ACC112 (cell line): ENCODE measurements around the gene FBXW5.

Experiments
- H2AFZ ChIP-seq: fragments of 200-600 bp; sonication (generic); one replicate; pipeline ENCODE4 v1.6.0; 2017; ENCODE audit warnings: antibody characterized with exemption, low read length; ENCODE audit not compliant: unreplicated experiment
- H3K27ac ChIP-seq: fragments of 200-600 bp; sonication (generic); 2 replicates; pipeline ENCODE4 v1.5.1; 2014; ENCODE audit warnings: low read depth, mild to moderate bottlenecking, antibody characterized with exemption, low read length, moderate library complexity
- H3K27me3 ChIP-seq: fragments of 200-600 bp; sonication (generic); 2 replicates; pipeline ENCODE4 v1.6.1; 2014; ENCODE audit warnings: mild to moderate bottlenecking, antibody characterized with exemption, low read length, moderate library complexity, mixed read lengths; ENCODE audit not compliant: insufficient read depth
- H3K36me3 ChIP-seq: fragments of 200-600 bp; sonication (generic); 2 replicates; pipeline ENCODE4 v1.6.1; 2016; ENCODE audit warnings: mild to moderate bottlenecking, antibody characterized with exemption, low read length, moderate library complexity, mixed read lengths; ENCODE audit not compliant: insufficient read depth
- H3K4me1 ChIP-seq: fragments of 200-600 bp; sonication (generic); one replicate; pipeline ENCODE4 v1.6.1; 2016; ENCODE audit warnings: low read length, mixed read lengths; ENCODE audit not compliant: insufficient read depth, unreplicated experiment, control insufficient read depth
- H3K4me3 ChIP-seq: fragments of 200-600 bp; sonication (generic); 2 replicates; pipeline ENCODE4 v1.5.1; 2014; ENCODE audit warnings: mild to moderate bottlenecking, low read depth, low read length
- H3K79me2 ChIP-seq: fragments of 200-600 bp; sonication (generic); one replicate; pipeline ENCODE4 v1.6.0; 2016; ENCODE audit warnings: low read length; ENCODE audit not compliant: control insufficient read depth, unreplicated experiment, insufficient read depth

The FBXW5 gene

DNA sequence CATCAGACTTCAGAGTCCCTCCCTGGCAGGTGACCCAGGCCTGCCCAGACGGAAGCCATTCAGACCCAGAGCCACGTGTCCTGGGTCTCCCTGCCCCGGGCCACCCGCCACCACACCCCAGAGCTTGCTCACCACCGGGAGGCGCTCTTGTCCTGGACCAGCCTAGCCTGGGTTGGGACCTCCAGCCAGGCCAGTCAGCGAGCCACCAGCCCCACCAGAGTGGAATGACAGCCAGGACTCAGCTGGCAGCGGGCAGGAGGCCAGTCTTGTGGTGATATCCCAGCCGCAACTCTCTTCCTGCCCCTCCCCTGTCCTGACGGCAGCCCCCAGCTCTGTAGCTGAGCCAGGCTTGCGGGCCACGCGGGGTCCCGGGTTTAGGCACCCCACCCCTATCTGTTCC lies 31.1 kb upstream of the FBXW5 start:
- Histone ChIP-seq H3K79me2 (no peaks in the 10 kb centered on the region), H3K4me3 (no peak overlapping the region), H3K27ac (no peak overlapping the region), H2AFZ (no peak overlapping the region), H3K27me3 (no peaks in the 10 kb centered on the region), H3K36me3 (no peaks in the 10 kb centered on the region), H3K4me1 (no peaks in the 10 kb centered on the region)

DNA sequence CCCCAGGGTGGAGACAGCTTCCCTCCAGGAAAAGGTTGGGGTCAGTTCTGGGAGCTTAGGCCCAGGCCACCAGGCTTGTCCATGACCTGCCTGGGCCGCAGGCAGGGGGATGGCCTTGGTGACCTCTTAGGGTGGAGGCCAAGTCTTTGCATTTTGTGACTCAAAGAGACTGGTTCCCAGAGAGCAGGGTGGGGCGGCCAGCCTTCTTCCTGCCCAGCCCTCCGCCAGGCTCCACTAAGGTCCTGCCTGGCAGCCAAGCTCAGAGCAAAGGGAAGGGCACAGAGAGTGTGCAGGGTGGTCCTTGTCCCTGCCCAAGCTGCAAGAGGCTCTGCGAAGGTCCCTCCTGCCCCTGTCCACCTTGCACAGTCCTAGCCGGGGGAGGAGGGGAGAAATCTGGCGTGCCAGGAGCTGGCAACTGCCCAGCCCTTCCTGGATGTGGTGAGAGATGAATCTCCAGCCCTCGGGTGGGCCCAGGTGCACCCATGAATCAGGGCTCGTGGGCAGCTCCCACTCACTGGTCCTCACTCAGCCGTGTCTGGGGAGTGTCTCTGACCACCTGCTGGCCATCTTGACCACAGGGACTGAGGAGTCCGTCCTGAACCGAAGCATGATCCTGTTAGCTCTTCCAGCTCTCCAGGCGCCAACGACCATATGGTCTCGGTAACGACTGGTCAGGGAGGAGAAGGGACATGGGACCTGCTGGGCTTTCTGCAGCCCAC lies 30.4 kb upstream of the FBXW5 start:
- no peaks in the 10 kb centered on the region for H3K36me3 ChIP-seq
- no peak overlapping the region for H2AFZ ChIP-seq
- no peak overlapping the region for H3K27ac ChIP-seq
- no peaks in the 10 kb centered on the region for H3K27me3 ChIP-seq
- no peak overlapping the region for H3K4me3 ChIP-seq
- no peaks in the 10 kb centered on the region for H3K79me2 ChIP-seq
- no peaks in the 10 kb centered on the region for H3K4me1 ChIP-seq

DNA sequence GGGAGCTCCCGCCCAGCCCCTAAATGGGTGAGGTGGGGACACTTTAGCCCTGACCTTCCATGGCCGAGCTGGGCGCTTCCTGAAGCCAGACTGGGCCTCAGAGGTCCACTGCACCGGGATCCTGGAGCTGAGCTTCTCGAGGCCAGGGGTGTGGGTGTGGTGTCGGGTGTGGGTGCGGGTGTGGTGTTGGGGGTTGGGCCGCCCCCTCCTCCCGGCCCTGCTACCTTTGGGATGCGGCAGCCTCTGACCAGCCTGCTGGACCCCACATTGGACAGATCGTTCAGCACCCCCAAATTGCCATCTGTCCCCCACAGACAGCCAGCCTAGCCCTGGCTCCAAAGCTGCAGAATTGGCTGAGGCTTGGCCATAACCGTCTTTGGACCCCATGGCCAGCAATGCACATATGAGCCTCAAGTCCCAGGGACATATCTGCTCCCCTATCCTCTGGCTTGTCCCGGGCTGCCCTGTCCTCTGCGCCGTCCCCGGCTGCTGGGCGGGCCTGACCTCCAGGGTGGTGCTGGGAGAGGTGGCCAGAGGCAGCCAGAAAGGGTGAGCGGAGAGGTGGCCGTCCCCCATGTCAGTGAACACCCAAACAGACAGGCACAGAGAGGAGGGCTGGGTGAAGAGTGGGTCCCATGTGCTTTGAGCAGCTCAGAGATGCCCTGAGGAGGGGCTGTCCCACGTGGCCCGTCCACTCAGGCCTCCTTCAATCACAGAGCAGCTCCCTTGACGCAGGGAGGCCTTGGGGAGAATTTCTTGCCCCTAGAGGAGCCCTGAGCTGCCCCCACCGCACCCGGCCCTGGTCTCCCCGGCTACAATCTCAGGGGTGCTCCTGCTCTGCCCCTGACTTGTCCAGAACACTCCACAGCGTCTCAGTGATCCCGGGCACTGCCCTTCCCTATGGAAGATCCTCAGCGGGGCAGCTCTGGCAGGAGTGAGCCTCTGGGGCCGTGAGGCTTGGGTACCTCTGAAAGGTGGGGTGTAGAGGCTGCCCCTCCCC lies 29.4 kb upstream of the FBXW5 start:
- H3K79me2 ChIP-seq, result no peaks in the 10 kb centered on the region
- no peak overlapping the region for H3K27ac ChIP-seq
- no peaks in the 10 kb centered on the region for H3K36me3 ChIP-seq
- H3K4me3 ChIP-seq, result no peak overlapping the region
- no peaks in the 10 kb centered on the region for H3K4me1 ChIP-seq
- no peaks in the 10 kb centered on the region for H3K27me3 ChIP-seq
- H2AFZ ChIP-seq, result no peak overlapping the region

DNA sequence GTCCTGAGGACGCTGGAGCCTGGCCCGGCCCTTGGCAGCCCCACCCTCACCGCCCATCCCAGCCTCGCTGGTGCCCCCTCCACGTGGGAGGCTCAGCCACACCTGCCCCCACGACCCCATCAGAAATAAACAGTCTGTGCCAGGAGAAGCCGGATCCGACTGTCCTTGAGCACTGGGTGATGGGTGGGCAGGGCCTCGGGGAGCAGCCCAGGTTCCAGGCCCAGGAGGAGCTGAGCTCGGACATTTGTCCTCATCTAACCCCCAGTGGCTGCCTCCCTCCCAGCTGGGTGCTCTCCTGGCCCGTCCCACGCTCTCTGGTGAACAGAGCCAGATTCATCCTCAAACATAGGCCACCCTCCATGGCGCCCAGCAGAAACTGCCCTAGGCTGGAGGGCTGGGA lies 28.2 kb upstream of the FBXW5 start:
- H2AFZ ChIP-seq, result no peak overlapping the region
- no peaks in the 10 kb centered on the region for H3K79me2 ChIP-seq
- H3K27ac ChIP-seq, result no peak overlapping the region
- H3K4me1 ChIP-seq, result no peaks in the 10 kb centered on the region
- H3K4me3 ChIP-seq, result no peak overlapping the region
- no peaks in the 10 kb centered on the region for H3K36me3 ChIP-seq
- H3K27me3 ChIP-seq, result no peaks in the 10 kb centered on the region

DNA sequence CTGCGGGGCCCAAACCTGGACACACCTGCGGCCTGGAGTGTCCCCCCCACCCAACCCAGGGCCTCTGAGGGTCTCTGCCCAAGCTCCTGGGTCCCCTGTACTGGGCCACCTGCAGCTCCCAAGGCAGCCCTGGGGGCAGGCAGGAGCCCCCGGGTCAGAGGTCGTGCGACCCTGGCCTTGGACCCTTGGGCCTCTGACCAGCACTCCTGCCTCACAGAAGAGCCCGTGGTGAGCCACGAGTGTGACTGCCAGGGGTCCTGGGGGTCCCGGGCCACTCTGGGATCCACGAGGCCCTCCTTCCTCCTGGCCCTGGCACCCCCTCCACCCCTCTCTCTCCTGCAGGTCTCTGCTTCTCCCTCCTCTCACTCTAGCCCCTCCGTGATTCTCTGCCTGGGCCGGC lies 27.8 kb upstream of the FBXW5 start:
- H3K27ac ChIP-seq, result no peak overlapping the region
- no peaks in the 10 kb centered on the region for H3K27me3 ChIP-seq
- H3K36me3 ChIP-seq, result no peaks in the 10 kb centered on the region
- no peaks in the 10 kb centered on the region for H3K4me1 ChIP-seq
- no peak overlapping the region for H3K4me3 ChIP-seq
- no peaks in the 10 kb centered on the region for H3K79me2 ChIP-seq
- no peak overlapping the region for H2AFZ ChIP-seq

DNA sequence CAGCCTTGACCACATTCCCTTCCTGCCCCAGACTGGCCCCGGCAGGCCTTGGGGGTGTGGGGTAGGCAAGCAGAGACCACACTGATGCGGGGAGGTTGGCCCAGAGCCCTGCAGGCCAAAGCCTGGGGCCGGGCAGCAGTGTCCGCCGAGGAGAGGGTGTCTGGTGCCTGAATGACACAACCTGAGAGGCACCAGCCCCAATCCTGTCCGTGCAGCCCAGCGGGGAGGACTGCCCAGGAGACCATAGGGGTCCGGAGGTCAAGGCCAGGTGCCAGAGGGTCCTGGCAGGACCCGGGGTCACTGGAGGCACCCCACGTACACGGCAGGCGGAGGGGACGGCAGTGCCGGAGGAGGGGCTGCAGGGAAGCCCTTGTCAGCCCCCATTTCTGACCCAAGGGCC lies 27.2 kb upstream of the FBXW5 start:
- H2AFZ ChIP-seq, result no peak overlapping the region
- no peaks in the 10 kb centered on the region for H3K36me3 ChIP-seq
- H3K27me3 ChIP-seq, result no peaks in the 10 kb centered on the region
- no peak overlapping the region for H3K4me3 ChIP-seq
- H3K79me2 ChIP-seq, result no peaks in the 10 kb centered on the region
- H3K4me1 ChIP-seq, result no peaks in the 10 kb centered on the region
- H3K27ac ChIP-seq, result no peak overlapping the region

DNA sequence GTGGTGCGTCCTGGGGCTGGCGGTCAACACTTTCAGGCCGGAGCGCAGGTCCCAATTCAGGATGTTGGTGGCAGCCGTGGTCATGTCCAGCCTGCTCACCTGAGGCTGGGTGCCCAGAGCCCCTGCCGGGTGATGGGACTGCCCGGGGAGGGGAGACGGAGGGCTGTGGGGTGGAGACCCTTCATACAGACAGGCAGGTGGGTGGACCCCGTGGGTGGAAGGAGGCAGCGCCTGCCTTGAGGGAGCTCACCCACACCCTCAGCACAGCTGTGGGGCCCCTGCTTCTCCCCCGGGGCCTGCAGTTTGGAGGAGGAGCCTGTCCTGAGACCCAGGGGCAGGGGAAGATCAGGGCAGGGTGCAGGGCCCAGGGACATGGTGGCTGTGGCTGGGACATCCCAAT lies 25.8 kb upstream of the FBXW5 start:
- Histone ChIP-seq H3K36me3 (no peaks in the 10 kb centered on the region), H3K79me2 (no peaks in the 10 kb centered on the region), H3K27ac (no peak overlapping the region), H3K4me3 (no peak overlapping the region), H3K4me1 (peaks cover 5% of the 10 kb centered on the region), H2AFZ (no peak overlapping the region), H3K27me3 (no peaks in the 10 kb centered on the region)

DNA sequence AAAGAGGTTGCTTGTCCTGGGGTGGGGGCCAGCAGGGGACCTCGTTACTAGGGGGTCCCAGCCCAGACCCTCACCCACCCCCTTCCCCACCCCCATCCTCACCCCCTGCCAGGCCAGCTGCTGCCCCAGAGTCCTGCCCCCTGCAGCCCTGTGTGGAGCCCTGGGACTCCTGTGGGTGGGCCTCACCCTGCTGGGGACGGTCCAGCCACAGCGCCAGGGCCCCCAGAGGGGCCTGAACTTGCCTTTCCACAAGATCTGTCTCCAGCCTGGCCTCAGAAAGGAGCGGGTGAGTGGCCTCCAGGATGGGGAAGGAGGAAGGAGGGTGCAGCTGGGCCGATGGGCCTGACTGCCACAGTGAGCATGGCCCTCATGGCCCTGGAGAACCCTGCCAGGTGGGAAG lies 25.2 kb upstream of the FBXW5 start:
- Histone ChIP-seq H3K4me1 (peaks cover 5% of the 10 kb centered on the region), H3K27me3 (no peaks in the 10 kb centered on the region)

DNA sequence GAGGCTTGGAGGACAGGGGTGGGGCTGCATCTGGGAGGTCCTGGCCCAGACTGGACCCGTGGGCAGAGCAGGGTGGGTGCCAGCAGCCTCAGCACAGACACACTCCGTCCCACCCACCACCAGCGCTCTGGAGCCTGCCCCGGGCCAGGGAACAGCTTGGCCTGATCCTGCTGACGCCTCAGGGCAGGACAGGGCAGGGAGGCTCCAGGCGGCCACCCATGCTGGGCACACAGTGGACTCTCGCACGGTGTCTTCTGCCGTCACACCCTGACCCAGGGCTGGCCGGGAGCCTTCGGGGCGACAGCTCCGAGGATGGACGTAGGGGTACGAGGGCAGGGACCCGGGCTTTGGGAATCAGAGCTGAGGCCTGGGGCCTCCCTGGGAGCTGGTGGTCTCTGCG lies 24.6 kb upstream of the FBXW5 start:
- peaks cover 5% of the 10 kb centered on the region for H3K4me1 ChIP-seq

More for the DNA sequence above, 25.2 kb upstream of the FBXW5 start:
- Histone ChIP-seq H3K79me2 (no peaks in the 10 kb centered on the region), H3K4me3 (no peak overlapping the region), H3K27ac (no peak overlapping the region), H3K36me3 (no peaks in the 10 kb centered on the region), H2AFZ (no peak overlapping the region)

DNA sequence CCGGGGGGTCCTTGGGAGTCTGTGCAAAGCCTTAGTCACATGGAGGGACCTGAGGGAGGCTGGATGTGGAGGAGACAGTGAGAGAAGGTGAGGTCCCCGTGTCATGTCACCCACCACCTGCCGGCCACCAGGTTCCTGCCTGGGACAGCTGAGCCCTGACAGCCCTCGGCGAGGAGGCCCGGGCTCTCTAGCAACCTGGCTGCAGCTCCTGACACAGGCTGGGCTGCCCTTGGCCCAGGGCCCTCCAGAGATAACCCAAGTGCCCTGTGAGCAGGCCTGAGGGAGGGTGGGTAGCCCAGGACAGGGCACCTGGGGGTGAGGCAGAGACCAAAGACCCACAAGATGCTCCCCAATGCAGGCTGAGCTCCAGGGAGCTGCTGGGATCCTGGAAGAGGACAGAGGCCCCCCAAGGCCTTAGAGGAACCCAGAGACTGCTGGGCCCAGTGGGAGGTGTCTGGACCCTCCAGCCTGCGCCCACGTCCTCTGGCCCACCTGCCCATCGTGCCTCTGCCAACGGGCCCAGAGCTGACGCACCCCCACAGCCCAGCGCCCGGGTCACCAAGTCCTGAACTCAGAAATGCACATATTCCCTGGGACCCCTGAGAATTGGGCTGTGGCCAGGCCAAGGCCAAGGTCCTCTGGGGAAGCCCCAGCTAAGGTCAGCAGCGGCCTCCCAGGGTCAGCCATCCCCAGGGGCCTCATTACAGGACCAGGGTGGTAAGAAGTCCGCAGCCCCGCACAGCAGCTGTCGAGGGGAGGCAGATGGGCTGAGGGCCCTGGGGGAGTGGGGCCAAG lies 24.0 kb upstream of the FBXW5 start:
- H3K36me3 ChIP-seq, result no peaks in the 10 kb centered on the region
- H2AFZ ChIP-seq, result no peak overlapping the region
- H3K4me1 ChIP-seq, result peaks cover 5% of the 10 kb centered on the region
- H3K4me3 ChIP-seq, result no peak overlapping the region
- no peak overlapping the region for H3K27ac ChIP-seq
- H3K27me3 ChIP-seq, result no peaks in the 10 kb centered on the region
- no peaks in the 10 kb centered on the region for H3K79me2 ChIP-seq

More for the DNA sequence above, 24.6 kb upstream of the FBXW5 start:
- Histone ChIP-seq H3K27me3 (no peaks in the 10 kb centered on the region), H3K36me3 (no peaks in the 10 kb centered on the region), H3K27ac (no peak overlapping the region), H3K4me3 (no peak overlapping the region), H3K79me2 (no peaks in the 10 kb centered on the region), H2AFZ (no peak overlapping the region)
